ENCODE measurements around the gene DOCK1.

DOCK1 gene

DNA sequence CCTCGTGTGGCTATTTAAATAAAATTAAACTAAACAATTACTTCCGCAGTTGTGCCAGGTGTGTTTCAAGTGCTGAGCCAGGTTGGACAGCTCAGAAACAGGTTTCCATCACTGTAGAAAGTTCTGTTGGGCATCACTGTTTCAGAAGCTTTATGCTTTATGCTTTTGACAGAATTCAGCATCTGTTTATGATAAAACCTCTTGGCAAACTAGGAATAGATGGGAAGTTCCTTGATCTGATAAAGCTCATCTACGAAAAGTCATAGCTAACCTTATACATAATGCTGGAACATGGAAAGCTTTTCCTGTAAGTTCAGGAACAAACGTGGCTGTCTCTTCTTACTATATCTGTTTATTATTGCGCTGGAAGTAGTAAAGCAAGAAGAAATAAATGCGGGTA is 143.4 kb downstream of the DOCK1 start:
- no peaks in the 10 kb centered on the region for H3K27me3 ChIP-seq (ENCODE audit: insufficient read depth, low read length)
- no peak overlapping the region for H3K14ac ChIP-seq (ENCODE audit: low read length)
- H4K12ac ChIP-seq (ENCODE audit: low read depth, low read length) = no peak overlapping the region
- H2AFZ ChIP-seq (ENCODE audit: insufficient read depth, low read length, poor library complexity) = no peak overlapping the region
- no peak for DNase-seq
- no peak overlapping the region for H3K4me2 ChIP-seq (ENCODE audit: low read length)
- no peaks in the 10 kb centered on the region for H3K79me1 ChIP-seq (ENCODE audit: low read length)
- no peak overlapping the region for H3K27ac ChIP-seq (ENCODE audit: low read depth, low read length)
- no peak overlapping the region for H3K23ac ChIP-seq (ENCODE audit: low read length)
- no peak overlapping the region for H2BK5ac ChIP-seq (ENCODE audit: low read depth, low read length, poor library complexity)
- H3K18ac ChIP-seq (ENCODE audit: low read length) = no peak overlapping the region
- H4K8ac ChIP-seq (ENCODE audit: low read depth, low read length) = no peak overlapping the region
- H2BK12ac ChIP-seq (ENCODE audit: low read length) = no peak overlapping the region
- peaks cover 22 to 26% of the 10 kb centered on the region in 2 experiments for H3K36me3 ChIP-seq (ENCODE audit: control insufficient read depth in 1 of 2, insufficient read depth in 2 of 2, low read length in 2 of 2)
- no CpG with 5 or more reads among the region's 6 CpGs for WGBS (ENCODE audit: extremely low coverage, insufficient coverage, insufficient read length)
- no peak overlapping the region for H2AK5ac ChIP-seq (ENCODE audit: low read length)
- H3K4me3 ChIP-seq (ENCODE audit: low read depth, low read length) = no peak overlapping the region
- no peak overlapping the region for H4K91ac ChIP-seq (ENCODE audit: low read depth, low read length)
- no peak overlapping the region for H3K4ac ChIP-seq (ENCODE audit: low read depth, low read length)
- no peak overlapping the region for H2BK120ac ChIP-seq (ENCODE audit: insufficient read depth, low read length, poor library complexity)
- peaks cover 3% of the 10 kb centered on the region for H3K9me3 ChIP-seq (ENCODE audit: insufficient read depth, low read depth, low read length)
- peaks cover 0 to 2% of the 10 kb centered on the region in 2 experiments for H3K4me1 ChIP-seq (ENCODE audit: control insufficient read depth in 1 of 2, insufficient read depth in 2 of 2, low read length in 2 of 2)
- no peak overlapping the region for H3K9ac ChIP-seq (ENCODE audit: low read length)
- no peaks in the 10 kb centered on the region for H3K79me2 ChIP-seq (ENCODE audit: control insufficient read depth, insufficient read depth, low read length, poor library complexity)

DNA sequence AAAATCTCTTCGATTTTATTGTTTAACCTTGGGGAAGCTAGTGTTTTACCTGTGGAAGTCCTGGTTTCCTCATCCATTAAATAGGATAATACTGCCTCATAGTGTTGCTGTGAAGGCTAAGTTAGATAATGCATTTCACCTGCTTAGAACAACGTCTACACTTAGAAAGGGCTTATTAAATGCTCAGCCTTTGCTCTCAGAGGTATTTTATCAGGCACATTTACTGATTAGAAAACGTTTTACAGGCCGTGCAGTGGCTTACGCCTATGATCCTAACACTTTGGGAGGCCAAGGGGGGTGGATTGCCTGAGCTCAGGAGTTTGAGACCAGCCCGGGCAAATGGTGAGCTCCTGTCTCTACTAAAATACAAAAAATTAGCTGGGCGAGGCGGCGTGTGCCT is 146.8 kb downstream of the DOCK1 start:
- H3K27ac ChIP-seq (ENCODE audit: low read depth, low read length) = no peak overlapping the region
- no peaks in the 10 kb centered on the region for H3K79me2 ChIP-seq (ENCODE audit: control insufficient read depth, insufficient read depth, low read length, poor library complexity)
- H2AFZ ChIP-seq (ENCODE audit: insufficient read depth, low read length, poor library complexity) = no peak overlapping the region
- DNase-seq = no peak
- H4K8ac ChIP-seq (ENCODE audit: low read depth, low read length) = no peak overlapping the region
- no peak overlapping the region for H4K12ac ChIP-seq (ENCODE audit: low read depth, low read length)
- no peak overlapping the region for H4K91ac ChIP-seq (ENCODE audit: low read depth, low read length)
- no CpG with 5 or more reads among the region's 9 CpGs for WGBS (ENCODE audit: extremely low coverage, insufficient coverage, insufficient read length)
- no peak overlapping the region for H2AK5ac ChIP-seq (ENCODE audit: low read length)
- H3K4ac ChIP-seq (ENCODE audit: low read depth, low read length) = no peak overlapping the region
- peaks cover 10 to 23% of the 10 kb centered on the region in 2 experiments for H3K36me3 ChIP-seq (ENCODE audit: control insufficient read depth in 1 of 2, insufficient read depth in 2 of 2, low read length in 2 of 2)
- no peaks in the 10 kb centered on the region for H3K4me1 ChIP-seq (ENCODE audit: control insufficient read depth in 1 of 2, insufficient read depth in 2 of 2, low read length in 2 of 2)
- no peak overlapping the region for H3K14ac ChIP-seq (ENCODE audit: low read length)
- no peak overlapping the region for H3K23ac ChIP-seq (ENCODE audit: low read length)
- no peak overlapping the region for H3K4me2 ChIP-seq (ENCODE audit: low read length)
- H3K79me1 ChIP-seq (ENCODE audit: low read length) = no peaks in the 10 kb centered on the region
- no peak overlapping the region for H3K4me3 ChIP-seq (ENCODE audit: low read depth, low read length)
- no peak overlapping the region for H2BK120ac ChIP-seq (ENCODE audit: insufficient read depth, low read length, poor library complexity)
- H2BK12ac ChIP-seq (ENCODE audit: low read length) = no peak overlapping the region
- H3K18ac ChIP-seq (ENCODE audit: low read length) = no peak overlapping the region
- H3K27me3 ChIP-seq (ENCODE audit: insufficient read depth, low read length) = no peaks in the 10 kb centered on the region
- no peaks in the 10 kb centered on the region for H3K9me3 ChIP-seq (ENCODE audit: insufficient read depth, low read depth, low read length)
- H2BK5ac ChIP-seq (ENCODE audit: low read depth, low read length, poor library complexity) = no peak overlapping the region
- no peak overlapping the region for H3K9ac ChIP-seq (ENCODE audit: low read length)

DNA sequence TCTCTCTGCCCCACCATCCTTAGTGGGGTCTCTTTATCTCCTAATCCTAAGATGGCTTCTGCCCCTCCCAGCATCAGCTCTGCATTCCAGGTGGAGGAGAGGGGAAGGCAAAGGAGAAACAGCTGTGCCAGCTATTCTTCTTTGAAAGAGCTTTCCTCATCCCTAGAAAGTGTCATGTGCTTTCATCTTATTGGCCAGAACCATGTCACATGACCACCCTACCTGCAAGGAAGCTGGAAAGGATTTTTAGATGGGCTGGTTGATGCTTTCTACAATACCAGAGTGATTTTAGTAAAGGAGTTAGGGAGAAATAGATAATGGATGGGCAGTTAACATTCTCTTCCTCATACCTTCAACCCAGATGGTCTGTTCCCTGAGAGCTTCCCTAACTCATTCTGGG is 150.0 kb downstream of the DOCK1 start:
- Histone ChIP-seq H3K4me1 (ENCODE audit: control insufficient read depth in 1 of 2, insufficient read depth in 2 of 2, low read length in 2 of 2) (no peaks in the 10 kb centered on the region), H4K8ac (ENCODE audit: low read depth, low read length) (no peak overlapping the region), H3K4me2 (ENCODE audit: low read length) (no peak overlapping the region), H3K27ac (ENCODE audit: low read depth, low read length) (no peak overlapping the region), H2BK5ac (ENCODE audit: low read depth, low read length, poor library complexity) (no peak overlapping the region), H3K18ac (ENCODE audit: low read length) (no peak overlapping the region), H3K4ac (ENCODE audit: low read depth, low read length) (no peak overlapping the region), H2BK12ac (ENCODE audit: low read length) (no peak overlapping the region), H3K9me3 (ENCODE audit: insufficient read depth, low read depth, low read length) (no peaks in the 10 kb centered on the region), H3K27me3 (ENCODE audit: insufficient read depth, low read length) (no peaks in the 10 kb centered on the region), H3K14ac (ENCODE audit: low read length) (no peak overlapping the region), H2AK5ac (ENCODE audit: low read length) (no peak overlapping the region), H3K79me1 (ENCODE audit: low read length) (no peaks in the 10 kb centered on the region), H4K91ac (ENCODE audit: low read depth, low read length) (no peak overlapping the region), H2BK120ac (ENCODE audit: insufficient read depth, low read length, poor library complexity) (no peak overlapping the region), H3K36me3 (ENCODE audit: control insufficient read depth in 1 of 2, insufficient read depth in 2 of 2, low read length in 2 of 2) (peaks cover 10 to 23% of the 10 kb centered on the region in 2 experiments), H3K79me2 (ENCODE audit: control insufficient read depth, insufficient read depth, low read length, poor library complexity) (no peaks in the 10 kb centered on the region), H3K9ac (ENCODE audit: low read length) (no peak overlapping the region), H3K23ac (ENCODE audit: low read length) (no peak overlapping the region), H4K12ac (ENCODE audit: low read depth, low read length) (no peak overlapping the region), H3K4me3 (ENCODE audit: low read depth, low read length) (no peak overlapping the region), H2AFZ (ENCODE audit: insufficient read depth, low read length, poor library complexity) (no peak overlapping the region)
- DNase-seq = no peak

DNA sequence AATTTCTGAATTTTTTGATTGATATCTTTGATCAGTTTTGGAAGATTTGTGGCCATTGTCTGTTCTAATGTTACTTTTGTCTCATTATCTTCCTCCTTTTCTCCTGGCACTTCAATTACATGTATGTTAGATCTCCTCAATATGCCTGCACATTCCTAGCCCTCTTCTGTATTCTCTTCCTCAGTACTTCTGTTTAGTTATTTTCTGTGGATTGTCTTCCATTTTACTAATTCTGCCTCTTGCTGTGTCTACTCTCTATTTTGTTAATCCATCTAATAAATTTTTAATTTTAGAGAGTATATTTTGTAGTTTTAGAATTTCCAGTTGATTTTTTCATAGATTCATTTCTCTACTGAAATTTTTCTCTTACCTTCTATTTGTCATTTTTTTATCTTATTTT is 154.1 kb downstream of the DOCK1 start:
- no peak overlapping the region for H2BK120ac ChIP-seq (ENCODE audit: insufficient read depth, low read length, poor library complexity)
- H3K14ac ChIP-seq (ENCODE audit: low read length) = no peak overlapping the region
- H3K4me2 ChIP-seq (ENCODE audit: low read length) = no peak overlapping the region
- H3K9ac ChIP-seq (ENCODE audit: low read length) = no peak overlapping the region
- H3K79me2 ChIP-seq (ENCODE audit: control insufficient read depth, insufficient read depth, low read length, poor library complexity) = no peaks in the 10 kb centered on the region
- no peak overlapping the region for H3K27ac ChIP-seq (ENCODE audit: low read depth, low read length)
- no peak overlapping the region for H2BK12ac ChIP-seq (ENCODE audit: low read length)
- no peak overlapping the region for H2AFZ ChIP-seq (ENCODE audit: insufficient read depth, low read length, poor library complexity)
- no peak overlapping the region for H4K8ac ChIP-seq (ENCODE audit: low read depth, low read length)
- no peak overlapping the region for H4K12ac ChIP-seq (ENCODE audit: low read depth, low read length)
- H3K36me3 ChIP-seq (ENCODE audit: control insufficient read depth in 1 of 2, insufficient read depth in 2 of 2, low read length in 2 of 2) = peaks cover 7 to 21% of the 10 kb centered on the region in 2 experiments
- no peak overlapping the region for H3K18ac ChIP-seq (ENCODE audit: low read length)
- no peak for DNase-seq
- H2BK5ac ChIP-seq (ENCODE audit: low read depth, low read length, poor library complexity) = no peak overlapping the region
- no peaks in the 10 kb centered on the region for H3K79me1 ChIP-seq (ENCODE audit: low read length)
- no peak overlapping the region for H3K4ac ChIP-seq (ENCODE audit: low read depth, low read length)
- H3K27me3 ChIP-seq (ENCODE audit: insufficient read depth, low read length) = no peaks in the 10 kb centered on the region
- no peak overlapping the region for H3K23ac ChIP-seq (ENCODE audit: low read length)
- no peak overlapping the region for H2AK5ac ChIP-seq (ENCODE audit: low read length)
- no peak overlapping the region for H3K4me3 ChIP-seq (ENCODE audit: low read depth, low read length)
- H4K91ac ChIP-seq (ENCODE audit: low read depth, low read length) = no peak overlapping the region
- no peaks in the 10 kb centered on the region for H3K4me1 ChIP-seq (ENCODE audit: control insufficient read depth in 1 of 2, insufficient read depth in 2 of 2, low read length in 2 of 2)
- no peaks in the 10 kb centered on the region for H3K9me3 ChIP-seq (ENCODE audit: insufficient read depth, low read depth, low read length)

DNA sequence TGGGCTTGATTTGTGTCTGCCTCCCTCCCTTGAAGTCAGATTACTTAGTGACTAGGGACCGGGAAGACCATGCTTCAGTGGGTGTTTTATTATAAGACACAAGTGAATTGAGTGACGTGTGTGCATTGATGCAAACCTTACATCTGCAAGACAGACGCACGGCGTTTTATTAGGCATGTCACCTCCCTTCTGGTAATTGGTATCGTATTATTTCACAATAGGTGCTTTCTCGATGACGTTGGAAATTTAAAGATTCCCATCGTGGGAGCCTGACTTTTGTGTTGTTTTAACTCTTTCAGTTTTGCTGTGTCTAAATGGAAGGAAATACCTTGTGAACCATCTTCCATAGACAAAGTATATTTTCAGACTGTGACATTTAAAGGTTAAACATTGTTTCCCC is 158.5 kb downstream of the DOCK1 start:
- no peak overlapping the region for H3K4me2 ChIP-seq (ENCODE audit: low read length)

More for the DNA sequence above, 158.5 kb downstream of the DOCK1 start:
- no peak overlapping the region for H3K27ac ChIP-seq (ENCODE audit: low read depth, low read length)
- H2BK12ac ChIP-seq (ENCODE audit: low read length) = no peak overlapping the region
- no peak overlapping the region for H4K12ac ChIP-seq (ENCODE audit: low read depth, low read length)
- no peaks in the 10 kb centered on the region for H3K4me1 ChIP-seq (ENCODE audit: control insufficient read depth in 1 of 2, insufficient read depth in 2 of 2, low read length in 2 of 2)
- no peak overlapping the region for H2AK5ac ChIP-seq (ENCODE audit: low read length)
- no peaks in the 10 kb centered on the region for H3K9me3 ChIP-seq (ENCODE audit: insufficient read depth, low read depth, low read length)
- H3K36me3 ChIP-seq (ENCODE audit: control insufficient read depth in 1 of 2, insufficient read depth in 2 of 2, low read length in 2 of 2) = peaks cover 35 to 44% of the 10 kb centered on the region in 2 experiments
- no peaks in the 10 kb centered on the region for H3K79me1 ChIP-seq (ENCODE audit: low read length)
- no peak overlapping the region for H4K8ac ChIP-seq (ENCODE audit: low read depth, low read length)
- no peak overlapping the region for H2AFZ ChIP-seq (ENCODE audit: insufficient read depth, low read length, poor library complexity)
- H3K14ac ChIP-seq (ENCODE audit: low read length) = no peak overlapping the region
- no peak overlapping the region for H3K9ac ChIP-seq (ENCODE audit: low read length)
- no CpG with 5 or more reads among the region's 9 CpGs for WGBS (ENCODE audit: extremely low coverage, insufficient coverage, insufficient read length)
- no peak overlapping the region for H3K4me3 ChIP-seq (ENCODE audit: low read depth, low read length)
- no peak overlapping the region for H3K4ac ChIP-seq (ENCODE audit: low read depth, low read length)
- H3K79me2 ChIP-seq (ENCODE audit: control insufficient read depth, insufficient read depth, low read length, poor library complexity) = no peaks in the 10 kb centered on the region
- no peak overlapping the region for H2BK5ac ChIP-seq (ENCODE audit: low read depth, low read length, poor library complexity)
- H3K18ac ChIP-seq (ENCODE audit: low read length) = no peak overlapping the region
- no peak overlapping the region for H3K23ac ChIP-seq (ENCODE audit: low read length)
- no peak for DNase-seq
- no peak overlapping the region for H2BK120ac ChIP-seq (ENCODE audit: insufficient read depth, low read length, poor library complexity)
- H3K27me3 ChIP-seq (ENCODE audit: insufficient read depth, low read length) = no peaks in the 10 kb centered on the region
- H4K91ac ChIP-seq (ENCODE audit: low read depth, low read length) = no peak overlapping the region

All from trophoblast cell (in vitro differentiated cells and primary cell).